Naive thymus-derived CD4-positive, alpha-beta T cell (primary cell): Measurements from ENCODE around the gene POP4. TPM values are rescaled to one million over a fixed set of nuclear protein-coding genes. Genes with fewer than 3 reads are reported as not detected.
A peak's percentile ranks its signal among the peaks of the same experiment; 100 is the strongest.

Source experiments
- ATAC-seq: fragments of 150-1000 bp; cut with Tn5 transposase; 2 replicates; pipeline ENCODE4 v1.10.0; 2021; ENCODE audit warnings: mild to moderate bottlenecking, moderate library complexity
- CTCF ChIA-PET: fragments of 350-600 bp; sonication (Branson Sonifier 250); formaldehyde crosslinking; loops from one replicate; lab custom pipeline; 2021; ENCODE audit warnings: antibody characterized with exemption; lab: Charles Lee
- POLR2A ChIA-PET: fragments of 350-600 bp; sonication (Branson Sonifier 250); formaldehyde crosslinking; loops from one replicate; lab custom pipeline; 2021; ENCODE audit warnings: antibody characterized with exemption, inconsistent platforms; lab: Charles Lee
- DNase-seq, 9 donors: peaks; one replicate each; pipeline versions ENCODE4 v3.0.0 to v3.0.0-alpha.2; 2020 to 2022; ENCODE audit warnings: mixed read lengths in 1 of 9
- H3K27ac ChIP-seq: one replicate; pipeline ENCODE4 v1.7.0; 2013; ENCODE audit warnings: mild to moderate bottlenecking, low read depth, low read length, moderate library complexity
- H3K27me3 ChIP-seq, 2 donors: one replicate each; pipeline ENCODE4 v1.7.0; 2013; ENCODE audit warnings: low read length in 2 of 2, mild to moderate bottlenecking in 2 of 2, moderate library complexity in 2 of 2; ENCODE audit not compliant: control insufficient read depth in 2 of 2, insufficient read depth in 2 of 2
- H3K36me3 ChIP-seq, 3 experiments: 1 replicate in 2 of 3; 2 replicates in 1 of 3; pipeline ENCODE4 v1.7.0; 2013; ENCODE audit warnings: low read length in 3 of 3, mild to moderate bottlenecking in 3 of 3, moderate library complexity in 1 of 3; ENCODE audit not compliant: insufficient read depth in 3 of 3, control insufficient read depth in 2 of 3
- H3K4me1 ChIP-seq, 2 donors: one replicate each; pipeline ENCODE4 v1.7.0; 2013; ENCODE audit warnings: low read length in 2 of 2, mild to moderate bottlenecking in 2 of 2, moderate library complexity in 1 of 2; ENCODE audit not compliant: control insufficient read depth in 2 of 2, insufficient read depth in 2 of 2
- H3K4me3 ChIP-seq: 2 replicates; pipeline ENCODE4 v1.7.0; 2013; ENCODE audit warnings: mild to moderate bottlenecking, low read length
- H3K9me3 ChIP-seq, 3 experiments: 1 replicate in 2 of 3; 2 replicates in 1 of 3; pipeline ENCODE4 v1.7.0; 2013; ENCODE audit warnings: low read length in 3 of 3; ENCODE audit not compliant: control insufficient read depth in 2 of 3
- H3K27ac Mint-ChIP-seq, 9 donors: one replicate each; pipeline ENCODE4 v1.8.0; 2020 to 2022; ENCODE audit warnings: mixed read lengths in 9 of 9, mild to moderate bottlenecking in 8 of 9, moderate library complexity in 5 of 9, inconsistent platforms in 2 of 9
- H3K27me3 Mint-ChIP-seq, 5 donors: one replicate each; pipeline ENCODE4 v1.8.0; 2021 to 2022; ENCODE audit warnings: mixed read lengths in 5 of 5, mild to moderate bottlenecking in 1 of 5
- H3K36me3 Mint-ChIP-seq, 5 donors: one replicate each; pipeline ENCODE4 v1.8.0; 2020 to 2022; ENCODE audit warnings: mixed read lengths in 5 of 5, mild to moderate bottlenecking in 3 of 5, inconsistent platforms in 1 of 5
- H3K4me1 Mint-ChIP-seq, 7 donors: one replicate each; pipeline ENCODE4 v1.8.0; 2020 to 2022; ENCODE audit warnings: mixed read lengths in 7 of 7, mild to moderate bottlenecking in 3 of 7, inconsistent platforms in 1 of 7
- H3K4me3 Mint-ChIP-seq, 10 donors: one replicate each; pipeline ENCODE4 v1.8.0; 2020 to 2022; ENCODE audit warnings: mild to moderate bottlenecking in 10 of 10, mixed read lengths in 10 of 10, moderate library complexity in 6 of 10, inconsistent platforms in 2 of 10
- H3K9me3 Mint-ChIP-seq, 11 donors: one replicate each; pipeline ENCODE4 v1.8.0; 2020 to 2022; ENCODE audit warnings: mixed read lengths in 11 of 11, mild to moderate bottlenecking in 4 of 11, inconsistent platforms in 1 of 11, moderate library complexity in 1 of 11
- intact Hi-C, 2 donors: fragments of 100-400 bp; cut with micrococcal nuclease; formaldehyde crosslinking; loops; one replicate each; pipeline ENCODE4 v1.15.1; 2023
- polyA plus RNA-seq, 2 donors: library from polyadenylated mRNA; unstranded; fragments of 300-500 nt; fragmentation: Illumina TruSeq; gene quantifications; one replicate each; pipeline ENCODE4 v1.2.3, GENCODE V29; 2021
- total RNA-seq, 6 experiments: library from RNA in 5 of 6; stranded (reverse) in 5 of 6; gene quantifications; 1 replicate in 5 of 6; 2 replicates in 1 of 6; pipeline ENCODE4 v1.2.3 and lab custom pipeline; 2021 to 2026

POP4 gene
- total and polyA plus RNA-seq, 7 experiments from 2014 or later = 45.3 to 156 (median 59.2) TPM

GRCh38 chr19:29655648-29656335, 49.7 kb downstream of the POP4 start:
- peaks cover 0 to 26% (median 0%) of the 10 kb centered on the region in 5 donors for H3K27me3 Mint-ChIP-seq
- peaks cover 8 to 22% (median 12%) of the 10 kb centered on the region in 7 donors for H3K4me1 Mint-ChIP-seq
- peaks cover 0 to 6% (median 0%) of the 10 kb centered on the region in 11 donors for H3K9me3 Mint-ChIP-seq
- Histone ChIP-seq H3K4me3 (no peak overlapping the region), H3K9me3 (no peaks in the 10 kb centered on the region), H3K36me3 (no peaks in the 10 kb centered on the region), H3K27ac (no peak overlapping the region), H3K27me3 (no peaks in the 10 kb centered on the region), H3K4me1 (peaks cover 0 to 9% of the 10 kb centered on the region in 2 donors)
- DNase-seq = no peak
- POLR2A ChIA-PET = no interaction called here
- intact Hi-C loops = no loop called here
- no peak overlapping the region for H3K4me3 Mint-ChIP-seq
- peaks cover 0 to 6% (median 0%) of the 10 kb centered on the region in 5 donors for H3K36me3 Mint-ChIP-seq
- no peak overlapping the region for H3K27ac Mint-ChIP-seq
- no peak for ATAC-seq
- CTCF ChIA-PET = interaction anchor here (1.0 kb wide), 1 partner anchor 19 kb away, joined by 3 read pairs; no protein-coding TSS in a partner anchor

GRCh38 chr19:29658221-29658991, 52.3 kb downstream of the POP4 start:
- Mint-ChIP-seq H3K27ac (no peak overlapping the region), H3K36me3 (peaks cover 0 to 3% (median 0%) of the 10 kb centered on the region in 5 donors)
- POLR2A ChIA-PET = no interaction called here

GRCh38 chr19:29660835-29661234, 54.8 kb downstream of the POP4 start:
- Mint-ChIP-seq H3K27ac (peak overlapping the region in 8 of 9 donors; percentile 80 to 96 (median 86)), H3K36me3 (no peaks in the 10 kb centered on the region), H3K4me3 (peak overlapping the region in 9 of 10 donors; percentile 23 to 79 (median 70)), H3K4me1 (peaks cover 9 to 49% (median 39%) of the 10 kb centered on the region in 7 donors), H3K27me3 (no peaks in the 10 kb centered on the region), H3K9me3 (peaks cover 0 to 2% (median 0%) of the 10 kb centered on the region in 11 donors)
- Histone ChIP-seq H3K27ac (peak overlapping the region; percentile 64), H3K4me3 (no peak overlapping the region), H3K36me3 (peaks cover 0 to 6% (median 0%) of the 10 kb centered on the region in 3 experiments), H3K9me3 (no peaks in the 10 kb centered on the region), H3K4me1 (peaks cover 0 to 26% of the 10 kb centered on the region in 2 donors), H3K27me3 (no peaks in the 10 kb centered on the region)
- ChIA-PET CTCF (interaction anchor here (1.1 to 4.7 kb wide), 7 partner anchors 12 to 56 kb away, joined by 3 to 24 read pairs (median 5); partner anchors contain the start of gene POP4), POLR2A (interaction anchor here (0.9 to 9.7 kb wide), 8 partner anchors 15 to 54 kb away, joined by 3 to 150 read pairs (median 5); partner anchors contain the start of genes C19orf12 and POP4)
- DNase-seq (peak in 7 of 9 donors; percentile 44 to 79 (median 66)), ATAC-seq (peak; percentile 47)
- intact Hi-C loops = no loop called here

More at GRCh38 chr19:29658221-29658991, 52.3 kb downstream of the POP4 start:
- ATAC-seq (no peak), DNase-seq (no peak)
- no peaks in the 10 kb centered on the region for H3K27me3 ChIP-seq
- CTCF ChIA-PET = no interaction called here
- H3K4me1 ChIP-seq = peaks cover 0 to 26% of the 10 kb centered on the region in 2 donors
- peaks cover 0 to 10% (median 0%) of the 10 kb centered on the region in 5 donors for H3K27me3 Mint-ChIP-seq
- peaks cover 10 to 38% (median 30%) of the 10 kb centered on the region in 7 donors for H3K4me1 Mint-ChIP-seq
- intact Hi-C loops = no loop called here
- H3K36me3 ChIP-seq = no peaks in the 10 kb centered on the region
- no peaks in the 10 kb centered on the region for H3K9me3 ChIP-seq
- H3K4me3 ChIP-seq = no peak overlapping the region
- peaks cover 0 to 6% (median 0%) of the 10 kb centered on the region in 11 donors for H3K9me3 Mint-ChIP-seq
- H3K4me3 Mint-ChIP-seq = no peak overlapping the region
- H3K27ac ChIP-seq = no peak overlapping the region

- ATAC-seq = no peak
- intact Hi-C loops = no loop called here
- Mint-ChIP-seq H3K27ac (peak overlapping the region; percentile 39 to 89 (median 83)), H3K4me1 (peaks cover 13 to 58% (median 45%) of the 10 kb centered on the region in 7 donors), H3K4me3 (peak overlapping the region in 5 of 10 donors; percentile 18 to 40 (median 31)), H3K36me3 (peaks cover 0 to 11% (median 0%) of the 10 kb centered on the region in 5 donors), H3K27me3 (no peaks in the 10 kb centered on the region), H3K9me3 (peaks cover 0 to 2% (median 0%) of the 10 kb centered on the region in 11 donors)
- peaks cover 0 to 7% (median 0%) of the 10 kb centered on the region in 3 experiments for H3K36me3 ChIP-seq
- H3K27ac ChIP-seq = peak overlapping the region; percentile 29
- H3K9me3 ChIP-seq = no peaks in the 10 kb centered on the region
- no peaks in the 10 kb centered on the region for H3K27me3 ChIP-seq
- CTCF ChIA-PET = interaction anchor here (1.0 to 4.7 kb wide), 7 partner anchors 10 to 56 kb away, joined by 3 to 24 read pairs (median 5); partner anchors contain the start of gene POP4
- peaks cover 3 to 30% of the 10 kb centered on the region in 2 donors for H3K4me1 ChIP-seq
- DNase-seq = no peak
- POLR2A ChIA-PET = interaction anchor here (0.6 to 9.7 kb wide), 9 partner anchors 13 to 169 kb away, joined by 3 to 150 read pairs (median 5); partner anchors contain the start of genes C19orf12 and POP4
- H3K4me3 ChIP-seq = no peak overlapping the region
Observed at GRCh38 chr19:29662278-29662603, 56.2 kb downstream of the POP4 start.

- Mint-ChIP-seq H3K4me1 (peaks cover 19 to 64% (median 51%) of the 10 kb centered on the region in 7 donors), H3K4me3 (peak overlapping the region in 7 of 10 donors; percentile 17 to 67 (median 39)), H3K27ac (peak overlapping the region; percentile 34 to 90 (median 83)), H3K9me3 (peaks cover 0 to 2% (median 0%) of the 10 kb centered on the region in 11 donors), H3K36me3 (peaks cover 0 to 14% (median 0%) of the 10 kb centered on the region in 5 donors), H3K27me3 (no peaks in the 10 kb centered on the region)
- ATAC-seq (no peak), DNase-seq (peak in 1 of 9 donors; percentile 56)
- POLR2A ChIA-PET = interaction anchor here (0.6 to 9.7 kb wide), 9 partner anchors 13 to 169 kb away, joined by 3 to 150 read pairs (median 5); partner anchors contain the start of gene POP4
- no peak overlapping the region for H3K4me3 ChIP-seq
- H3K9me3 ChIP-seq = no peaks in the 10 kb centered on the region
- no peaks in the 10 kb centered on the region for H3K27me3 ChIP-seq
- peaks cover 7 to 36% of the 10 kb centered on the region in 2 donors for H3K4me1 ChIP-seq
- intact Hi-C loops = no loop called here
- H3K27ac ChIP-seq = peak overlapping the region; percentile 29
- CTCF ChIA-PET = interaction anchor here (0.5 to 4.7 kb wide), 7 partner anchors 10 to 158 kb away, joined by 3 to 24 read pairs (median 5); partner anchors contain the start of gene POP4
- peaks cover 0 to 7% (median 0%) of the 10 kb centered on the region in 3 experiments for H3K36me3 ChIP-seq
Observed at GRCh38 chr19:29662604-29663404, 56.7 kb downstream of the POP4 start.
